ENCODE measurements around the gene VASN. TPM values are rescaled to one million over a fixed set of nuclear protein-coding genes. Genes with fewer than 3 reads are reported as not detected.

The VASN gene
- total RNA-seq, 4 donors from 2014 or later: 9.2 to 20.2 (median 14.2) TPM

DNA sequence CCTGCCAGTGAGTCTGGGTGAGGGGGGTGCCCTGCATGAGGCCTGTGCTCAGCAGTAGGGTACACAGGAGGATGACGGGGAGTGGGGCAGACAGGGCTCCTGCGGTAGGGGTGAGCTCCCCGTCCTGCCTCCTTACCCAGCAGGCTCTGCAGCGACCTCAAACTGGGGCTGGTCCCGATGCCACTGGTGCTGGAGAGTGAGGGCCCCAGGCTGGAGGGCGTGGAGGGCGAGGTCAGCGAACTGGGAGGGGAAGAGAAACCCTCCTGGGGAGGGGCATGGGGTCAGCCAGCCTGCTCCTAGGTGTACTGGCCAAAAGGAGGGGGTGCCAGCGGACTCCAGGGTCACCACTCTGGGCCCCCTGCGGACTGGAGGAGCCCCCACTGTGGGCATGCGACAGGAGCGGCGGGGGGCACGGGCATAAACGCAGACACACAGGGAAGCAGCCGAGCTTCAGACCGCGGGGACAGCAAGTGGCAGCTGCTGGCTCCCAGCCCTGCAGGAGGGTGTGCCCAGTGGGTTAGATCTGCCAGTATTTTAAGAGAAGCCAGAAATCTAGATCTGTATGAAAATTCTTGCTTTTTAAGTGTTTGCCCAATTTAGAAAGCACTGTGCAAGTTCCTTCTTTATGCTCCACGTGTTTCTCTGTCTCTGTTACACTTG, 9.0 kb upstream of the VASN start:
- Histone ChIP-seq H3K4me3 (no peak overlapping the region), H3K27ac (no peak overlapping the region), H3K9me3 (no peaks in the 10 kb centered on the region), H3K36me3 (peaks cover 5 to 73% (median 18%) of the 10 kb centered on the region in 3 donors), H3K4me1 (peaks cover 0 to 21% (median 0%) of the 10 kb centered on the region in 3 donors), H3K27me3 (no peaks in the 10 kb centered on the region)
- 78 to 82% methylated on average over 7 to 14 of the region's 19 CpGs for WGBS, 2 donors
- no peak for TF ChIP-seq POLR2A (IDR thresholded peaks at IDR 0.05)
- TF ChIP-seq, protein P1, sequence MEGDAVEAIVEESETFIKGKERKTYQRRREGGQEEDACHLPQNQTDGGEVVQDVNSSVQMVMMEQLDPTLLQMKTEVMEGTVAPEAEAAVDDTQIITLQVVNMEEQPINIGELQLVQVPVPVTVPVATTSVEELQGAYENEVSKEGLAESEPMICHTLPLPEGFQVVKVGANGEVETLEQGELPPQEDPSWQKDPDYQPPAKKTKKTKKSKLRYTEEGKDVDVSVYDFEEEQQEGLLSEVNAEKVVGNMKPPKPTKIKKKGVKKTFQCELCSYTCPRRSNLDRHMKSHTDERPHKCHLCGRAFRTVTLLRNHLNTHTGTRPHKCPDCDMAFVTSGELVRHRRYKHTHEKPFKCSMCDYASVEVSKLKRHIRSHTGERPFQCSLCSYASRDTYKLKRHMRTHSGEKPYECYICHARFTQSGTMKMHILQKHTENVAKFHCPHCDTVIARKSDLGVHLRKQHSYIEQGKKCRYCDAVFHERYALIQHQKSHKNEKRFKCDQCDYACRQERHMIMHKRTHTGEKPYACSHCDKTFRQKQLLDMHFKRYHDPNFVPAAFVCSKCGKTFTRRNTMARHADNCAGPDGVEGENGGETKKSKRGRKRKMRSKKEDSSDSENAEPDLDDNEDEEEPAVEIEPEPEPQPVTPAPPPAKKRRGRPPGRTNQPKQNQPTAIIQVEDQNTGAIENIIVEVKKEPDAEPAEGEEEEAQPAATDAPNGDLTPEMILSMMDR (IDR thresholded peaks at IDR 0.05): no peak
- intact Hi-C loops (cut with DNase I): no loop called here
- no peak for DNase-seq

DNA sequence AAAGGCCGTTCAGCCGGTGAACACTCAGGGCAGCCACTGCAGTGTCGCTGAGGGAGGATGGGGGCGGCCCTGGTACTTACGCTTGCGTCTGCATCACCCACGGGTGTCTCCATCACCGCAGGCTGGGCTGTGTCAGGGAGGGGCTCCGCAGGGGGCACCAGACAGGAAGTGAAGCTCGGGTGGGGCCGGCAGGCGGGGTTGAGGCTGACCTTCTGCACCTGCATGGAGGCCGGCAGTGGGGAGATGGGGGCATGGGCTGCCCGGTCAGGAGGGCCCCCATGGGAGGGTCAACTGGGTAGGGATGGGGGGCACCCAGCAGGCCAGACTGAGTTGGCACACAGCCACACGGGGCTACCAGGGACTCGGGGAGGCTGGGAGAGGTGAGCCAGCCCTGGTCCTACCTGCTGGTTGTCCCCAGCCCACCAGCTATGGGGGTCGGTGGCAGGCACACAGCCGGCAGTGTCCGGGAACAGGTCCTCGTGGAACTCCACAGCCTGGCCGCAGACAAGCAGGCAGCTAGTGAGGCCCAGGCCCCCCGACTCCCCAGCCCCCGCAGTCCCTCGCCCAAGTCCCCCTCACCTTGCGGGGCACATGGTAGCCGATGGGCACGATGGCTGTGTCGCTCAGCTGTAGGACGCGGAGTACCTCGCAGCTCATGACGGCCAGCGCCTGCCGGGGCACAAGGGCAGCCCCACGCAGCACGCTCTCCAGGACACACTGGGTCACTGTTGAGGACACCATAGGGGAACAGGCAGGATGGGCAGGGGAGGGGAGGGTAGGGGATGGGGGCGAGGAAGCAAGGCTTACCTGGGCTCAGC, 7.2 kb upstream of the VASN start:
- peaks cover 5 to 59% (median 18%) of the 10 kb centered on the region in 3 donors for H3K36me3 ChIP-seq

DNA sequence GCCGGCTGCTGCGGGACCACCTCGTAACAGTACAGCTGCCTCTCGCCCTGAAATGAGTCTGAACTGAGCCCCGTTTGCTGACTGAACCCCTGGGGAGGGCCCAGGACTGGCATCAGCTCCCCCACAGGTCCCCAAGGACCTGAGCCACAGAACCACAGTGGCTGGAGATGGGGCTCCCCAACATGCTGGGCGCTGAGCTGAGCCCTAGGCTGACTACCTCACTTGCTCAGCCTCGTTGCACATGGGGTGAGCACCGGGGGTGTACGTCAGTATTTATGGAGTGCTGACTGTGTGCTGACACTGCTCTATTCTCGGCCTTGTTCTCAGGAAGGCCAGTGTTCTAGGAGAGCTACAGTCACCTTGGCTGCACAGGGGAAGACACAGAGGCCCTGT, 6.6 kb upstream of the VASN start:
- 100% methylated on average over 1 of the region's 10 CpGs; no CpG with 5 or more reads in 1 of the 2 donors for WGBS, 2 donors
- Histone ChIP-seq H3K36me3 (peaks cover 5 to 57% (median 18%) of the 10 kb centered on the region in 3 donors), H3K9me3 (no peaks in the 10 kb centered on the region), H3K4me3 (no peak overlapping the region), H3K27me3 (no peaks in the 10 kb centered on the region), H3K27ac (no peak overlapping the region), H3K4me1 (peaks cover 13 to 40% (median 18%) of the 10 kb centered on the region in 3 donors)
- intact Hi-C loops (cut with DNase I): no loop called here
- TF ChIP-seq, protein P1 (IDR thresholded peaks at IDR 0.05): no peak
- DNase-seq: no peak

More for the DNA sequence above, 7.2 kb upstream of the VASN start:
- TF ChIP-seq POLR2A (IDR thresholded peaks at IDR 0.05): no peak
- DNase-seq: no peak
- H3K4me3 ChIP-seq: no peak overlapping the region
- no peaks in the 10 kb centered on the region for H3K27me3 ChIP-seq
- intact Hi-C loops (cut with DNase I): no loop called here
- no peaks in the 10 kb centered on the region for H3K9me3 ChIP-seq
- peaks cover 8 to 35% (median 13%) of the 10 kb centered on the region in 3 donors for H3K4me1 ChIP-seq
- WGBS, 2 donors: 78 to 88% methylated on average over 9 to 11 of the region's 37 CpGs
- no peak overlapping the region for H3K27ac ChIP-seq

DNA sequence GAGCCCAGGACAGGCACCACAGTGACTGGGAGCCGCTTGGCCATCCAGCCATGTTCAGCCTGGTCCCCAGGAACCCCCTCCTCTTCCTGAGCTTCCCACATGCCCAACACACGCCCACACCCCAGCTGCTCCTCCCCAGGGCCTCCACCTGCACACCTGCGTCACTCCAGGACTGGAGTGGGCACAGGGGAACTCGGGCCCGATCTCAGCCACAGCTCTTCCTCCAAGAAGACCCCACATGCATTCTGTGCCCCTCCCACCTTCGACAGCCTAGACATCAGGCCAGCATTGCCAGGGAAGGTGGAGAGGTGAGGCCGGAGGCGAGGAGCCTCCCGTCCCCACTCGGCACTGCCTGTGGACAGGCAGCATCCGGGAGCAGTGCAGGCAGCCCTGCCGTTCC, 6.0 kb upstream of the VASN start:
- H3K4me1 ChIP-seq: peaks cover 19 to 46% (median 24%) of the 10 kb centered on the region in 3 donors
- no peaks in the 10 kb centered on the region for H3K27me3 ChIP-seq
- peaks cover 5 to 52% (median 18%) of the 10 kb centered on the region in 3 donors for H3K36me3 ChIP-seq
- no peaks in the 10 kb centered on the region for H3K9me3 ChIP-seq
- DNase-seq: no peak
- intact Hi-C loops (cut with DNase I): no loop called here
- 93 to 96% methylated on average over 4 to 7 of the region's 12 CpGs for WGBS, 2 donors
- no peak overlapping the region for H3K4me3 ChIP-seq
- H3K27ac ChIP-seq: no peak overlapping the region
- TF ChIP-seq, protein P1 (IDR thresholded peaks at IDR 0.05): no peak
- TF ChIP-seq POLR2A (IDR thresholded peaks at IDR 0.05): no peak

DNA sequence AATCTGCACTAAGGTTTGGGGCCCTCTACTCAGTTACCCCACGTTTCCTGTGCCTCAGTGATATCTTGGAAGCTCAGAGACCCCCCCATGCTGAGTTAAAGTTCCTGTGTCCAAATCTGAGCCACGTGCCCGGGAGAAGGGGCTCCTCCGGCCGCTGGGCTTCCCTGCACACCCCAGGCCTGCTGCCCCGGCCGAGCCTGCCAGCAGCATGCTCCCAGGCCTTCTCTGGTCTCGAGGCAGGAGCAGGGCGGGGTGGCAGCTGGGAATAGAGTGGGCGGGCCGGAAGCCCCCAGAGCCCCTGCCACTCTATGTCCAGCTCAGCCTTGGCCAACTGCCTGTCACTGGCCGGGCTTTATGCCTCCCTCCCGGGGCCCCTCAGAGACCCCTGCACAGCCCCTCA, 5.6 kb upstream of the VASN start:
- Histone ChIP-seq H3K36me3 (peaks cover 5 to 49% (median 17%) of the 10 kb centered on the region in 3 donors), H3K4me1 (peaks cover 23 to 50% (median 28%) of the 10 kb centered on the region in 3 donors), H3K4me3 (no peak overlapping the region), H3K9me3 (no peaks in the 10 kb centered on the region), H3K27me3 (no peaks in the 10 kb centered on the region), H3K27ac (no peak overlapping the region)
- TF ChIP-seq POLR2A (IDR thresholded peaks at IDR 0.05): no peak
- TF ChIP-seq, protein P1 (IDR thresholded peaks at IDR 0.05): no peak
- DNase-seq: no peak
- intact Hi-C loops (cut with DNase I): no loop called here
- WGBS, 2 donors: 83 to 93% methylated on average over 2 to 4 of the region's 13 CpGs
